Glutamatergic neuron (in vitro differentiated cells): ENCODE data around the gene FAAP24. TPM values are rescaled to one million over a fixed set of nuclear protein-coding genes. Genes with fewer than 3 reads are reported as not detected.
"Not testable (repeated sequence)": the region's sequence is repeated elsewhere in the genome, so short reads cannot be mapped to it uniquely, and the experiment has no call there.

Source experiments
- DNase-seq: peaks from one replicate; pipeline ENCODE4 v3.0.0; 2022
- H3K27ac Mint-ChIP-seq: one replicate; pipeline ENCODE4 v1.8.0; 2020; ENCODE audit warnings: mild to moderate bottlenecking, mixed read lengths, inconsistent platforms; ENCODE audit not compliant: unreplicated experiment
- H3K27me3 Mint-ChIP-seq: one replicate; pipeline ENCODE4 v1.8.0; 2020; ENCODE audit warnings: mild to moderate bottlenecking, moderate library complexity, mixed read lengths, inconsistent platforms; ENCODE audit not compliant: unreplicated experiment
- H3K36me3 Mint-ChIP-seq: one replicate; pipeline ENCODE4 v1.8.0; 2020; ENCODE audit warnings: mild to moderate bottlenecking, mixed read lengths, inconsistent platforms; ENCODE audit not compliant: unreplicated experiment
- H3K4me1 Mint-ChIP-seq: one replicate; pipeline ENCODE4 v1.8.0; 2020; ENCODE audit warnings: mild to moderate bottlenecking, low read depth, mixed read lengths, inconsistent platforms; ENCODE audit not compliant: unreplicated experiment
- H3K4me3 Mint-ChIP-seq: one replicate; pipeline ENCODE4 v1.8.0; 2020; ENCODE audit warnings: mild to moderate bottlenecking, mixed read lengths, inconsistent platforms; ENCODE audit not compliant: unreplicated experiment
- H3K9me3 Mint-ChIP-seq: one replicate; pipeline ENCODE4 v1.8.0; 2020; ENCODE audit warnings: mild to moderate bottlenecking, moderate library complexity, mixed read lengths, inconsistent platforms; ENCODE audit not compliant: unreplicated experiment
- CTCF ChIP-seq: fragments of 200-600 bp; sonication (generic); IDR thresholded peaks from one replicate; pipeline ENCODE4 v1.5.0; 2021; ENCODE audit not compliant: partially characterized antibody, unreplicated experiment
- total RNA-seq: library from RNA; stranded (reverse); fragmentation: NEBNext Ultra II Directional; extraction: Animal tissue kit (Norgen Biotek cat#: 25700); gene quantifications from one replicate; pipeline ENCODE4 v1.2.1, GENCODE V29; 2021; ENCODE audit not compliant: unreplicated experiment

The FAAP24 gene
- total RNA-seq, 1 donor from 2014 or later, result 1.4 TPM

- Mint-ChIP-seq H3K27me3 (peaks cover 3% of the 10 kb centered on the region), H3K4me1 (no peaks in the 10 kb centered on the region), H3K36me3 (no peaks in the 10 kb centered on the region), H3K9me3 (no peaks in the 10 kb centered on the region), H3K4me3 (no peak overlapping the region), H3K27ac (no peak overlapping the region)
- DNase-seq, result no peak
- TF ChIP-seq CTCF, result no peak
Observed at GRCh38 chr19:33000910-33001309, 28.9 kb downstream of the FAAP24 start.

- not testable (repeated sequence) for H3K27ac Mint-ChIP-seq, H3K4me3 Mint-ChIP-seq, H3K36me3 Mint-ChIP-seq, DNase-seq, H3K9me3 Mint-ChIP-seq, H3K4me1 Mint-ChIP-seq, H3K27me3 Mint-ChIP-seq
Observed at GRCh38 chr19:33002126-33002865, 30.3 kb downstream of the FAAP24 start.

- DNase-seq, H3K9me3 Mint-ChIP-seq, H3K27ac Mint-ChIP-seq, H3K27me3 Mint-ChIP-seq, H3K36me3 Mint-ChIP-seq, H3K4me1 Mint-ChIP-seq, H3K4me3 Mint-ChIP-seq: not testable (repeated sequence)
Observed at GRCh38 chr19:33003424-33004024, 31.5 kb downstream of the FAAP24 start.

- Mint-ChIP-seq H3K4me1 (no peaks in the 10 kb centered on the region), H3K27me3 (no peaks in the 10 kb centered on the region), H3K4me3 (no peak overlapping the region), H3K9me3 (no peaks in the 10 kb centered on the region), H3K36me3 (no peaks in the 10 kb centered on the region), H3K27ac (no peak overlapping the region)
- no peak for DNase-seq
- no peak for TF ChIP-seq CTCF
Observed at GRCh38 chr19:33005440-33005839, 33.4 kb downstream of the FAAP24 start.

GRCh38 chr19:33008738-33009137 lies 36.7 kb downstream of the FAAP24 start:
- no peak overlapping the region for H3K4me3 Mint-ChIP-seq
- no peak for DNase-seq
- no peak for TF ChIP-seq CTCF
- H3K4me1 Mint-ChIP-seq, result no peaks in the 10 kb centered on the region
- no peak overlapping the region for H3K27ac Mint-ChIP-seq
- H3K27me3 Mint-ChIP-seq, result no peaks in the 10 kb centered on the region
- H3K9me3 Mint-ChIP-seq, result no peaks in the 10 kb centered on the region
- H3K36me3 Mint-ChIP-seq, result no peaks in the 10 kb centered on the region

- not testable (repeated sequence) for H3K9me3 Mint-ChIP-seq, H3K4me1 Mint-ChIP-seq, DNase-seq, H3K4me3 Mint-ChIP-seq, H3K27me3 Mint-ChIP-seq, H3K36me3 Mint-ChIP-seq, H3K27ac Mint-ChIP-seq
Observed at GRCh38 chr19:33010891-33011290, 38.8 kb downstream of the FAAP24 start.
